IPS-20b (cell line): Measurements from ENCODE around the gene VKORC1L1.
A peak's percentile ranks its signal among the peaks of the same experiment; 100 is the strongest.
"Not testable (repeated sequence)": the region's sequence is repeated elsewhere in the genome, so short reads cannot be mapped to it uniquely, and the experiment has no call there.

ENCODE experiments used
- H3K27ac ChIP-seq: one replicate; pipeline ENCODE4 v1.5.1; 2013; ENCODE audit warnings: low read length
- H3K27me3 ChIP-seq: 2 replicates; pipeline ENCODE4 v1.6.1; 2013; ENCODE audit warnings: mild to moderate bottlenecking, low read length, inconsistent platforms; ENCODE audit not compliant: insufficient read depth
- H3K36me3 ChIP-seq: 2 replicates; pipeline ENCODE4 v1.6.1; 2013; ENCODE audit warnings: low read depth, mild to moderate bottlenecking, inconsistent platforms, low read length, moderate library complexity; ENCODE audit not compliant: insufficient read depth
- H3K4me1 ChIP-seq: 2 replicates; pipeline ENCODE4 v1.6.1; 2013; ENCODE audit warnings: mild to moderate bottlenecking, control low read depth, inconsistent platforms, low read length, moderate library complexity; ENCODE audit not compliant: insufficient read depth
- H3K4me3 ChIP-seq: 2 replicates; pipeline ENCODE4 v1.5.1; 2013; ENCODE audit warnings: mild to moderate bottlenecking, low read length, inconsistent platforms
- H3K9ac ChIP-seq: 2 replicates; pipeline ENCODE4 v1.6.1; 2013; ENCODE audit warnings: low read depth, mild to moderate bottlenecking, inconsistent platforms, low read length, moderate library complexity
- H3K9me3 ChIP-seq: 2 replicates; pipeline ENCODE4 v1.6.1; 2013; ENCODE audit warnings: mild to moderate bottlenecking, low read depth, low read length, inconsistent platforms; ENCODE audit not compliant: insufficient read depth

The VKORC1L1 gene

DNA sequence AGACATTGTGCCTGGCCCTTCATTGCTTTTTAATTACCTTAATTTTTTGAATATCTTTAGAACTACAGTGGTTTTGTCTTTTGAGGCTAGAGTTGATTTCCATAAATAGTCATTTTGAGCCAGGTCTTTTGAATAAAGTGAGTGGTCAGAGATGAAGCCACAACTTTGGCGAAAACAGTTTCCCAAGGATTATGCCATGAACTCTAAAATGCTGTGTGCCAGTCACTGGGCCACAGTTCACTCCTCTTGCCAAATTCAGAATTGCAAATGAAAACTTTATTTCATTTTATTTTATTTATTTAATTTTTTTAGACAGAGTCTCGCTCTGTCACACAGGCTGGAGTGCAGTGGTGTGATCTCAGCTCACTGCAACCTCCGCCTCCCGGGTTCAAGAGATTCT lies 14.2 kb upstream of the VKORC1L1 start:
- not testable (repeated sequence) for H3K9ac ChIP-seq, H3K27me3 ChIP-seq, H3K9me3 ChIP-seq, H3K4me3 ChIP-seq, H3K4me1 ChIP-seq, H3K36me3 ChIP-seq, H3K27ac ChIP-seq

DNA sequence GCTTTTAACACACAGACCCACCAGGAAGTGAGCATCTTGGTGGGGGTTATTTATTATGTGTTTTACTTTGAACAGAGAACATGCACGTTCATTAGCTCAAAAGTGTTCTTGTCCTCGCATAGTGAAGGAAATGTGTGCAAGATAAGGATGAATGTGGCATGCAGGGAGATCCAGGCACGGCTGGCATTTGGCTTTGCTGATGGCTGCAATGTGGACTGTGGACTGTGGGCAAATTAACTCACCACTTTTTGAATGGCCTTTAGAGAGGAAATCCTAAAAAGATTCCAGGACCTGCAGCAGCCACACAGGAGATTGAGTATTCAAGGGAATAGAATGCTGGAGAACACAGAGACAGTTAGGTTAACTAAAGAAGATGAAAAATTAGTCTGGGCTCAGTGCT lies 6.6 kb upstream of the VKORC1L1 start:
- H3K36me3 ChIP-seq, H3K9me3 ChIP-seq, H3K27ac ChIP-seq, H3K4me3 ChIP-seq, H3K27me3 ChIP-seq, H3K9ac ChIP-seq, H3K4me1 ChIP-seq: not testable (repeated sequence)

DNA sequence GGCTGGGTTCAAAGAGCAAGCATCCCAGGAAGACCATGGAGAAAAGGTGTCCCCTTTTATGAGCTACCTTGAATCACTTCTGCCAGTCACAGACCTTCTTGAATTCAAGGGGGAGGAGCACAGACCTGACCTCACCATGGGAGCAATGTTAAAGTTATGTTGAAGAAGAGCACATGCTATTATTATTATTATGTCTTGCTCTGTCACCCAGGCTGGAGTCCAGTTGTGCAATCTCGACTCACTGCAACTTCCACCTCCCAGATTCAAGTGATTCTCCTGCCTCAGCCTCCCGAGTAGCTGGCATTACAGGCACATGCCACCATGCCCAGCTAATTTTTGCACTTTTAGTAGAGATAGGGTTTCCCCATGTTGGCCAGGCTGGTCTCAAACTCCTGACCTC lies 5.2 kb upstream of the VKORC1L1 start:
- not testable (repeated sequence) for H3K4me1 ChIP-seq, H3K9me3 ChIP-seq, H3K36me3 ChIP-seq, H3K9ac ChIP-seq, H3K4me3 ChIP-seq, H3K27ac ChIP-seq, H3K27me3 ChIP-seq

DNA sequence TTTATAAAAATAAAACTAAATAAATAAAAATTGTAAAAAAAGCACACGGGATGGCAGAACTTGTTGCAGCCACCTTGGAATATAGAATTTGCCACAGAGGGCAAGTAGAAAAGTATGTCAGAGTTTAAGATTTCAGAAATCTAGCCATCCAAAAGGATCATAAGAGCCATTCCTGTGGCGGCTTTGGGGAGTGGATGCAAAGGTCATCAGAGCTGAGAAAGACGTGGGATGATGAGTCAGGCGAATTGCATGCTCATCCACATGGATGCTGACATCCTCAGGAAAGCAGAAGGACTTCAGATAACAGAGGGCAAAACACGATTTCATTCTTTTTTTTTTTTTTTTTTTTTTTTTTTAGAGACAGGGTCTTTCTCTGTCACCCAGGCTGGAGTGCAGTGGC lies 3.6 kb upstream of the VKORC1L1 start:
- H3K27ac ChIP-seq, H3K4me3 ChIP-seq: not testable (repeated sequence)

DNA sequence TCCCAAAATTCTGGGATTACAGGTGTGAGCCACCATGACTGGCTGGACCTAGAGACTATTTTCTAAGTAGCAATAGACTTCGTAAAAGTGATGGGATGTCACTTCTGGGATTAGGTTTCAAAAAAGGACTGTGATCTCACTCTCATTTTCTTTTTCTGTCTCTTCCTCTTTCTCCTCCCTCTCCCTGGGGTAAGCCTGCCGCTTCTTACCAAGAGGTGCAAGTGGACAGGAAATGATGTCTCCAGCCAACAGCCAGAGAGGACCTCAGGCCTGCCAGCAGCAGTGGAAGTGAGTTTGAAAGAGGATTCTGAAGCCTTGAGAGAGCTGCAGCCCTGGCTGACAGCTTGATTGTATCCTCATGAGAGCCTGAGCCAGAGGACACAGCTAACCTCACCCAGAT lies 1.4 kb upstream of the VKORC1L1 start:
- not testable (repeated sequence) for H3K9me3 ChIP-seq, H3K9ac ChIP-seq, H3K4me3 ChIP-seq, H3K36me3 ChIP-seq, H3K27ac ChIP-seq, H3K4me1 ChIP-seq, H3K27me3 ChIP-seq

More for the DNA sequence above, 3.6 kb upstream of the VKORC1L1 start:
- H3K27me3 ChIP-seq, H3K4me1 ChIP-seq, H3K9ac ChIP-seq, H3K9me3 ChIP-seq, H3K36me3 ChIP-seq: not testable (repeated sequence)

DNA sequence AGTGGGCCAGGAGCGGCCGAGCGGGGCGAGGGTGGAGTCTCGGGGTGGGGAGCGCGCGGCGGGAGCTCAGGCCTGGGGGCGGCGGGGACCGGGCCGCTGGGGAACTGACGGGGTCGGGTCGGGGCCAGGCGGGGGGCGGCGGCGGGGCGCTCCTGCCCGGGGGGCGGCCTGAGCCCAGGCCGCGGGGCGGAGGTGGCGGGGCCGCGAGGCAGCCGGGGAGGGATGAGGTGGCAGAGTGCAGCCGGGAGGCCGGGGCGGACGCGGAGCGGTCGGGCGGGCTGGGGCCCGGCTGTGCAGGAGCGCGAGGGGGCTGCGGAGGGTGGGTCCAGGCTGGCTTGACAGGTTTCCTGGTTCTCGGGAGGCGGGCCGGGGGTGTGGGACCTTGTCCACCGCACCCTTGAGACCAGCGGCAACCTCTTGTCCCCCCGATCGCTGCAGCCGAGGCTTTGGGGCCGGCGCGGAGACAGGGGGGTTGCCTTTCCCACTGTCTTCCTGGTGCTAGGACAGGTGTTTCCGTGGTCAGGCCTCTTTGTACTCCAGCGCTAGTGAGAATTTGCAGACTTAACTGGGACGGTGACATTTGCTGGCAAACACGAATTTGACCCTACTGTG lies 814 bp downstream of the VKORC1L1 start:
- not testable (repeated sequence) for H3K27me3 ChIP-seq, H3K9me3 ChIP-seq, H3K4me1 ChIP-seq, H3K27ac ChIP-seq, H3K36me3 ChIP-seq
- Histone ChIP-seq H3K4me3 (peak overlapping the region; percentile 88), H3K9ac (peak overlapping the region; percentile 78; the same call in 1 of the 2 replicates)

DNA sequence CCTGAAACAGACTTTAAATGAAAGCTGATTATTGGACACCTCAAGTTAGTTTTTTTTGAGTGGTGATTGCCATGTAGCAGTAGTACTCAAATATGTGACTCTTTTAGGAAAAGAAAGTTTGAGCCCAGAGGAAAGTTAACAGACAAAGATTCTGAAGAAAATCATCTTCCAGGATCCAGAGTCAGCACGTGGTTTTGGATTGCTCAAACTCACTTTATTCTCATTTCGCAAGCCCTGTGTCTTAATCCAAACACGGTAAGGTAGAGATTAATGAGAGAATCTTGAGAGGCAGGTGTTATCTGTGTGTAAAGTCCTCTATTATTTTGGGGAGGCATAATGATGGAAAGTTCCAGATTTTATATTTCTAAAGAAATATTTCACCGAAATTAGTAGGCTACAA lies 2.8 kb downstream of the VKORC1L1 start:
- not testable (repeated sequence) for H3K4me3 ChIP-seq, H3K9ac ChIP-seq, H3K36me3 ChIP-seq, H3K27me3 ChIP-seq, H3K4me1 ChIP-seq, H3K9me3 ChIP-seq, H3K27ac ChIP-seq

DNA sequence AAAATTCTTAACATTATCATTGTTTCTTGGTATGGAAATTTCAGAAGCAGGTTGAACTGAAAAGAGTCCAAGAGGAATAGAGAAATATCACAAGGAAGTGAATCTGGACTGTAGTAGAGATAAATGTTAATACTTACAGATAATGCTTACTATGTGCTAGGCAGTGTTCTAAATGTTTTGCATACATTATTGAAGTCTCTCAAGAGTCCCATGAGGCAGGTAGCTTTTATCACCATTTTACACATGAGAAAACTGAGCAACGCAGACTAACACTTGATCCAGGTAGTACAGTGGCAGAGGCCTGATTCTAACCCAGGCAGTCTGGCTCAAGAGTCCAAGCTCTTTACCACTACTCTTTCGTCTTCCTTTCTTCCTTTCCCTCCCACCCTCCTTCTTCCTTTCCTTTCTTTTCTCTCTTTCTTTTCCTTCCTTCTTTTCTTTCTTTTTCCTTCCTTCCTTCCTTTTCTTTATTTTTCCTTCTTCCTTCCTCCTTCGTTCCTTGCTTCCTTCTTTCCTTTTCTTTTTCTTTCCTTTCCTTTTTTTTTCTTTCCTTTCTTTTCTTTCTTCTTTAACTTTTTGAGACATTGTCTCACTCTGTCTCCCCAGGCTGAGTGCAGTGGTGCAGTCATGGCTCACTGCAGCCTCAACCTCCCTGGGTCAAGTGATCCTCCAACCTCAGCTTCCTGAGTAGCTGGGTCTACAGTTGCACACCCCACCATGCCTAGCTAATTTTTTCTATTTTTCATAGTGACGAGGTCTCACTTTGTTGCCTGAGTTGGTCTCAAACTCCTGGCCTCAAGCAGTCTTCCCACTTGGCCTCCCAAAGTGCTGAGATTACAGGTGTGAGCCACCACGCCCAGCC lies 6.6 kb downstream of the VKORC1L1 start:
- H3K4me3 ChIP-seq, H3K9me3 ChIP-seq, H3K9ac ChIP-seq, H3K4me1 ChIP-seq, H3K36me3 ChIP-seq, H3K27me3 ChIP-seq, H3K27ac ChIP-seq: not testable (repeated sequence)

DNA sequence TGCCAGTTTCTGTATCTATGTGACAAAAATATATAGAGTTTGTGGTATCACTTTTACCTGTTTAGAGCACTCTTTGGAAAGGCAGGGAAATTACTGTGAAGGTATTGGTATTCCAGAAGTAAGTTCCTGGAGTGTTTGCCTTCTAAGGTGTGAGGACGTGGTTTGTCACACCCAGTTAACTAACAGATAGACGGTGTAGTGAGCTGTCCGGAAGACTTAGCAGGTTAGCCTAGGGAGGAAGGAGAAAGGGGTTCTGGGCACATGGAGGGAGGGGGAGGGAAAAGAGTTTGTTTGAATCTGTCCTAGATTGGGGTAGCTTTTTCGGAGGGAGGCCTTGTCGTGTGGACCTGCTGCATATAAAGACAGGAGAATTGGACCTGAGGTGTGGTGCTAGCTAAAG lies 7.4 kb downstream of the VKORC1L1 start:
- H3K27ac ChIP-seq, H3K4me1 ChIP-seq, H3K36me3 ChIP-seq, H3K9ac ChIP-seq, H3K9me3 ChIP-seq, H3K4me3 ChIP-seq, H3K27me3 ChIP-seq: not testable (repeated sequence)

DNA sequence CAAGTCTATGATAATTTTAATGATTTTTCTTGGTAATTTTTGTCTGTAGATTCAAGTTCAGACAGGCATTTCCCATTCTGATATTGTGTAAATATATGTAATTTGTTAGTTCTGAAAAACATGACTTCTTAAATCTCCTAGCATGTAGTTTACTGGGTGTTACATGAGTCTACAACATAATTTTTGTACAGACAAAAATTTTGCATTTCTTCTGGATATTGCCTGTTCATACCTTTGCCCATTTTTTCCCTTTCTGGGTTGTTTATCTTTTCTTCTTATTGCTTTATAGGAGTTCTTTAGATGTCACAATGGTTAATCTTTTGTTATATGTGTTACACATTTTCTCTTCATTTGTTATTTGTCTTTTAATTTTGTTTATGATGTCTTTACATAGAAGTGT lies 12.1 kb downstream of the VKORC1L1 start:
- H3K36me3 ChIP-seq, H3K4me3 ChIP-seq, H3K27me3 ChIP-seq, H3K4me1 ChIP-seq, H3K9ac ChIP-seq, H3K27ac ChIP-seq, H3K9me3 ChIP-seq: not testable (repeated sequence)

DNA sequence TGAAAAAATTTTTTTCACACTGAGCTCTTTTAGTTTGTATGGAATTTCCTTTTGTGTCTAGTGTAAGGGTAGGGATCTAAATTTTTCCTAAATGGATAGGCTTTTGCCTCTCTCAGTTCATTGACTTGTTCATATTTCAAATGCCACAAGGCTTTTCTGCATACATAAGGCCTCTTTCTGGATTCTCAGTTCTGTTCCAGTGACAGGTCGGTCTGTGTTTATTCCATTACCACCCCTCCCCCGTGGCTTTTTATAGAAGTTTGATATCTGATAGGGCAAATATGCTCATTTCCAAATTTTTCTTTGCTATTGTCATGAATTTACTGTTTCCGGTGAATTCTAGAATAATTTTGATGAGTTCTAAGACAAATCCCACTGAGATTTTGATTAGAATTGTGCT lies 12.7 kb downstream of the VKORC1L1 start:
- H3K4me1 ChIP-seq, H3K27ac ChIP-seq, H3K27me3 ChIP-seq, H3K4me3 ChIP-seq, H3K9me3 ChIP-seq, H3K9ac ChIP-seq, H3K36me3 ChIP-seq: not testable (repeated sequence)

DNA sequence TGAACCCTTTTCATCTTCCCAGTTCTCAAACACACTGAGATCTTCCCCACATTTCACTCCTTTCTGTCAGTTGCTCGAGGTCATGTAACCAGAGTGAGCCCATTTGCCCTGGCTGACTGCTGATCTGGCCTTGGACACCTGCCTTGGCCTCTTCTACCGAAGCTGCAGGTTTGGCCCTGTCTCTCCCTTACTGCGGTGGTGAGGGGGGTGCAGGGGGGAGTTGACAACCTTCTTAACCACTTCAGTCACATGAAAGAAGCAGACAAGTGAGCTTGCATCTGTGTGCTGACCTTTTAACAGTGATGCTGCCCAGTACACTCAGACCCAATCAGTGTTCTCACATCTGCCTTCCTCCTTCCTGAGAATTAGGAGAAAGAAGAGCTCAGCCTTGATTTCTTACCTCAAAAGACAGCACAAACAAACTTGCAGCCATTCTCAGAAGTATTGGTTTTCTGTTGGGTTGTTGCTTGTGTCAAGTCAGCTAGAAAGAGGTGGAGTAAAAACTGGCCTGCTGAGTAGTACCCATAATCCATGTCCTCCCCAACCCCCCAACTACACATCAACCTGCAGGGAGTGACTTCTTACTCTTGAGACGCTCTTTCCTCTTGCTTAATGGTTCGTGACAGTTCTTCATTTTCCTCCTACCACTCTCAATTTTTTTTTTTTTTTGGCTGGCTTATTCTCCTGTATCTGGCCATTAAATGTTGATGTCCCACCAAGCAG lies 15.7 kb downstream of the VKORC1L1 start:
- H3K36me3 ChIP-seq: peaks cover 14% of the 10 kb centered on the region; the same call in 1 of the 2 replicates
- H3K9ac ChIP-seq, H3K27ac ChIP-seq, H3K4me3 ChIP-seq, H3K9me3 ChIP-seq, H3K4me1 ChIP-seq, H3K27me3 ChIP-seq: not testable (repeated sequence)
